Hepatocyte (in vitro differentiated cells): ENCODE measurements around the gene ARHGEF25.

Source experiments
- EZH2 ChIP-seq: fragments of 200-600 bp; sonication (generic); IDR thresholded peaks from 2 replicates; pipeline ENCODE4 v1.6.1; 2016; ENCODE audit warnings: antibody characterized with exemption, mild to moderate bottlenecking, borderline replicate concordance
- EZH2phosphoT487 ChIP-seq: fragments of 200-600 bp; sonication (generic); IDR thresholded peaks from one replicate; pipeline ENCODE4 v1.6.1; 2018; ENCODE audit warnings: antibody characterized with exemption, mild to moderate bottlenecking, low read depth, moderate library complexity; ENCODE audit not compliant: unreplicated experiment, severe bottlenecking
- TF ChIP-seq, protein P1 (sequence below): fragments of 200-600 bp; sonication (generic); IDR thresholded peaks from 2 replicates; pipeline ENCODE4 v1.5.1; 2016; ENCODE audit warnings: antibody characterized with exemption, mild to moderate bottlenecking; ENCODE audit not compliant: poor library complexity

DNA sequence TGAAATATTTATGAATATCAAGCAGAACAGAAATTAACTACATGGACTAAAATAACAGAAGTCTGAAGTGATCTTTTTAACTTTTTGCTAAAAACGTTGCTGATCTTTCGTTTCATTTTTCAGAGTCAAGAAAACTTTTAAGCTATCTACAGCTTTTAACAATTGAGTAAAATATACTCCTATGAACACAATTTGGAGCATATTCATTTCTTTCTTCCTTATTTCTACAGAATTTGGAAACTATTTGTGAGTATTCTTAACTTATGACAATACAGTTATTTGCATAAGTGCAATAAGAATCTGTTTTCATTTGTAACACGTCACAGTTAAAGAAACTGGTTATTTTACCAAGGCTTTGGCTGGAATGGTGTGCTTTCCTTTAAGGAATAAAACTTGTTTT is 42.8 kb downstream of the ARHGEF25 start:
- TF ChIP-seq, protein P1, sequence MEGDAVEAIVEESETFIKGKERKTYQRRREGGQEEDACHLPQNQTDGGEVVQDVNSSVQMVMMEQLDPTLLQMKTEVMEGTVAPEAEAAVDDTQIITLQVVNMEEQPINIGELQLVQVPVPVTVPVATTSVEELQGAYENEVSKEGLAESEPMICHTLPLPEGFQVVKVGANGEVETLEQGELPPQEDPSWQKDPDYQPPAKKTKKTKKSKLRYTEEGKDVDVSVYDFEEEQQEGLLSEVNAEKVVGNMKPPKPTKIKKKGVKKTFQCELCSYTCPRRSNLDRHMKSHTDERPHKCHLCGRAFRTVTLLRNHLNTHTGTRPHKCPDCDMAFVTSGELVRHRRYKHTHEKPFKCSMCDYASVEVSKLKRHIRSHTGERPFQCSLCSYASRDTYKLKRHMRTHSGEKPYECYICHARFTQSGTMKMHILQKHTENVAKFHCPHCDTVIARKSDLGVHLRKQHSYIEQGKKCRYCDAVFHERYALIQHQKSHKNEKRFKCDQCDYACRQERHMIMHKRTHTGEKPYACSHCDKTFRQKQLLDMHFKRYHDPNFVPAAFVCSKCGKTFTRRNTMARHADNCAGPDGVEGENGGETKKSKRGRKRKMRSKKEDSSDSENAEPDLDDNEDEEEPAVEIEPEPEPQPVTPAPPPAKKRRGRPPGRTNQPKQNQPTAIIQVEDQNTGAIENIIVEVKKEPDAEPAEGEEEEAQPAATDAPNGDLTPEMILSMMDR, result no peak
- no peak for TF ChIP-seq EZH2phosphoT487
- no peak for TF ChIP-seq EZH2
